PC-3 (cell line): ENCODE measurements around the gene PSMD6. TPM values are rescaled to one million over a fixed set of nuclear protein-coding genes. Genes with fewer than 3 reads are reported as not detected.

Source experiments
- ATAC-seq: fragments of 200-7000 bp; cut with Tn5 transposase; 2 replicates; pipeline ENCODE4 v1.9.1; 2020; ENCODE audit warnings: mild to moderate bottlenecking, moderate library complexity
- BruUV-seq: library from RNA; stranded (reverse); fragments of 400-500 nt; replicated peaks from 2 replicates; lab custom pipeline; 2021; lab: Mats Ljungman, UMichigan
- CTCF ChIA-PET: fragments of 300-600 bp; sonication (Branson Sonifier 250); formaldehyde crosslinking; loops from one replicate; lab custom pipeline; 2022; ENCODE audit warnings: antibody characterized with exemption; lab: Charles Lee
- POLR2A ChIA-PET: fragments of 300-600 bp; sonication (Branson Sonifier 250); formaldehyde crosslinking; loops from one replicate; lab custom pipeline; 2022; ENCODE audit warnings: antibody characterized with exemption; ENCODE audit not compliant: unreplicated experiment; lab: Charles Lee
- DNase-seq: peaks from one replicate; pipeline ENCODE4 v3.0.0-alpha.2; 2015
- H2AFZ ChIP-seq: fragments of 300-600 bp; sonication (generic); 2 replicates; pipeline ENCODE4 v1.6.0; 2016; ENCODE audit warnings: antibody characterized with exemption, low read length
- H3F3A ChIP-seq: fragments of 300-600 bp; sonication (generic); one replicate; pipeline ENCODE4 v1.6.0; 2017; ENCODE audit warnings: antibody characterized with exemption, low read length, control low read depth, mild to moderate bottlenecking; ENCODE audit not compliant: unreplicated experiment
- H3K27ac ChIP-seq: fragments of 300-600 bp; sonication (generic); 2 replicates; pipeline ENCODE4 v1.5.1; 2016; ENCODE audit warnings: mild to moderate bottlenecking, low read length
- H3K27me3 ChIP-seq: fragments of 300-600 bp; sonication (generic); 2 replicates; pipeline ENCODE4 v1.6.1; 2016; ENCODE audit warnings: low read length, mixed read lengths
- H3K36me3 ChIP-seq: fragments of 300-600 bp; sonication (generic); 2 replicates; pipeline ENCODE4 v1.6.1; 2016; ENCODE audit warnings: low read depth, mixed run types, low read length, mixed read lengths
- H3K4me1 ChIP-seq: fragments of 300-600 bp; sonication (generic); 2 replicates; pipeline ENCODE4 v1.5.1; 2016; ENCODE audit warnings: low read length; ENCODE audit not compliant: insufficient read depth
- H3K4me2 ChIP-seq: fragments of 300-600 bp; sonication (generic); 2 replicates; pipeline ENCODE4 v1.6.0; 2016; ENCODE audit warnings: low read length
- H3K4me3 ChIP-seq: fragments of 300-600 bp; sonication (generic); 2 replicates; pipeline ENCODE4 v1.5.1; 2016; ENCODE audit warnings: mild to moderate bottlenecking, low read length, mixed read lengths
- H3K79me2 ChIP-seq: fragments of 300-600 bp; sonication (generic); 2 replicates; pipeline ENCODE4 v1.6.1; 2017; ENCODE audit warnings: low read length, mixed read lengths
- H3K9ac ChIP-seq: fragments of 300-600 bp; sonication (generic); 2 replicates; pipeline ENCODE4 v1.6.0; 2016; ENCODE audit warnings: mild to moderate bottlenecking, low read length
- H3K9me2 ChIP-seq: fragments of 300-600 bp; sonication (generic); replicated peaks from 2 replicates; pipeline ENCODE4 v1.6.1; 2016; ENCODE audit warnings: mixed run types, low read length, mixed read lengths
- H3K9me3 ChIP-seq: fragments of 300-600 bp; sonication (generic); 2 replicates; pipeline ENCODE4 v1.6.1; 2016; ENCODE audit warnings: low read length, mixed read lengths
- H4K20me1 ChIP-seq: fragments of 300-600 bp; sonication (generic); 2 replicates; pipeline ENCODE4 v1.6.1; 2016; ENCODE audit warnings: low read length, mixed read lengths
- CTCF ChIP-seq: fragments of 300-600 bp; sonication (generic); conservative IDR thresholded peaks from 2 replicates; pipeline ENCODE4 v1.5.1; 2017; ENCODE audit warnings: antibody characterized with exemption, low read depth, mild to moderate bottlenecking, low read length
- EZH2 ChIP-seq: fragments of 300-600 bp; sonication (generic); IDR thresholded peaks from one replicate; pipeline ENCODE4 v1.6.1; 2017; ENCODE audit warnings: antibody characterized with exemption, mild to moderate bottlenecking, low read length; ENCODE audit not compliant: unreplicated experiment
- EZH2phosphoT487 ChIP-seq: fragments of 300-600 bp; sonication (generic); IDR thresholded peaks from 2 replicates; pipeline ENCODE4 v1.6.1; 2018; ENCODE audit warnings: mild to moderate bottlenecking, antibody characterized with exemption, low read length, borderline replicate concordance
- intact Hi-C: fragments of 100-400 bp; cut with micrococcal nuclease; formaldehyde crosslinking; loops from 2 replicates; pipeline ENCODE4 v1.9.0; 2023
- total RNA-seq: library from RNA; depleted of rRNA; stranded (reverse); fragments of >200 nt; gene quantifications from 2 replicates; pipeline ENCODE4 v1.2.3, GENCODE V29; 2014

The PSMD6 gene
- total RNA-seq, 1 experiment from 2014 or later, result 80.7 TPM

- no peaks in the 10 kb centered on the region for H3K9me3 ChIP-seq
- POLR2A ChIA-PET, result no interaction called here
- no peak overlapping the region for H3K4me3 ChIP-seq
- H3K9ac ChIP-seq, result no peak overlapping the region
- H2AFZ ChIP-seq, result no peak overlapping the region
- no peak overlapping the region for H3K4me2 ChIP-seq
- H3K4me1 ChIP-seq, result peaks cover 10% of the 10 kb centered on the region
- intact Hi-C loops, result no loop called here
- BruUV-seq, result no TSS peak
- no peaks in the 10 kb centered on the region for H3K36me3 ChIP-seq
- H3K27me3 ChIP-seq, result no peaks in the 10 kb centered on the region
- no peak overlapping the region for H3K27ac ChIP-seq
- TF ChIP-seq CTCF (no peak), EZH2 (no peak), EZH2phosphoT487 (no peak)
- CTCF ChIA-PET, result no interaction called here
- DNase-seq (no peak), ATAC-seq (no peak)
- no peaks in the 10 kb centered on the region for H3K9me2 ChIP-seq
- H3K79me2 ChIP-seq, result no peaks in the 10 kb centered on the region
- H4K20me1 ChIP-seq, result no peaks in the 10 kb centered on the region
- H3F3A ChIP-seq, result no peaks in the 10 kb centered on the region
Observed at GRCh38 chr3:63979093-63979885, 44.0 kb downstream of the PSMD6 start.

GRCh38 chr3:63977893-63978292 lies 45.4 kb downstream of the PSMD6 start:
- BruUV-seq, result no TSS peak
- Histone ChIP-seq H3K79me2 (no peaks in the 10 kb centered on the region), H3K27me3 (no peaks in the 10 kb centered on the region), H3K4me3 (no peak overlapping the region), H3K36me3 (no peaks in the 10 kb centered on the region), H2AFZ (no peak overlapping the region), H3K9ac (no peak overlapping the region), H4K20me1 (no peaks in the 10 kb centered on the region), H3K9me2 (no peaks in the 10 kb centered on the region), H3K4me2 (no peak overlapping the region), H3K27ac (no peak overlapping the region), H3K9me3 (no peaks in the 10 kb centered on the region), H3F3A (no peaks in the 10 kb centered on the region), H3K4me1 (peaks cover 10% of the 10 kb centered on the region)
- intact Hi-C loops, result no loop called here
- DNase-seq (no peak), ATAC-seq (no peak)
- TF ChIP-seq EZH2 (no peak), CTCF (no peak), EZH2phosphoT487 (no peak)
- ChIA-PET POLR2A (no interaction called here), CTCF (no interaction called here)

GRCh38 chr3:63976872-63977200 lies 46.5 kb downstream of the PSMD6 start:
- H3K4me1 ChIP-seq, result peaks cover 10% of the 10 kb centered on the region
- no peaks in the 10 kb centered on the region for H3K36me3 ChIP-seq
- ChIA-PET POLR2A (no interaction called here), CTCF (no interaction called here)
- ATAC-seq, result no peak
- no peak for DNase-seq
- H4K20me1 ChIP-seq, result no peaks in the 10 kb centered on the region
- H3K9me2 ChIP-seq, result no peaks in the 10 kb centered on the region
- H3K9ac ChIP-seq, result no peak overlapping the region
- H3K27ac ChIP-seq, result no peak overlapping the region
- no TSS peak for BruUV-seq
- intact Hi-C loops, result no loop called here
- no peaks in the 10 kb centered on the region for H3K9me3 ChIP-seq
- H3K79me2 ChIP-seq, result no peaks in the 10 kb centered on the region
- TF ChIP-seq EZH2phosphoT487 (no peak), EZH2 (no peak), CTCF (no peak)
- H2AFZ ChIP-seq, result no peak overlapping the region
- no peaks in the 10 kb centered on the region for H3F3A ChIP-seq
- H3K4me2 ChIP-seq, result no peak overlapping the region
- H3K4me3 ChIP-seq, result no peak overlapping the region
- H3K27me3 ChIP-seq, result no peaks in the 10 kb centered on the region
